K562 (cell line): Measurements from ENCODE around the gene CD300A. TPM values are rescaled to one million over a fixed set of nuclear protein-coding genes. Genes with fewer than 3 reads are reported as not detected.

Experiments used
- BCL6 ChIP-seq: fragments of 250-450 bp; sonication (Bioruptor Pico); IDR thresholded peaks from 2 replicates; pipeline ENCODE4 v1.4.0; 2020
- CBX2 ChIP-seq: fragments of 200-600 bp; sonication (generic); IDR thresholded peaks from one replicate; pipeline ENCODE4 v1.6.1; 2012; ENCODE audit warnings: mild to moderate bottlenecking, low read length, inconsistent platforms; ENCODE audit not compliant: insufficient read depth, poor library complexity, severe bottlenecking
- CC2D1A ChIP-seq: fragments of 450-650 bp; IDR thresholded peaks from 2 replicates; pipeline ENCODE4 v1.6.1; 2017; ENCODE audit warnings: mild to moderate bottlenecking
- ELF4 ChIP-seq: fragments of 450-650 bp; formaldehyde crosslinking; IDR thresholded peaks from 2 replicates; pipeline ENCODE4 v1.4.0; 2022; ENCODE audit warnings: missing genetic modification characterization
- GATA2 ChIP-seq: sonication (generic); formaldehyde crosslinking; IDR thresholded peaks from 2 replicates; pipeline ENCODE4 v1.4.0; 2020; ENCODE audit warnings: mild to moderate bottlenecking, missing genetic modification reagents
- GTF2F1 ChIP-seq: IDR thresholded peaks from 2 replicates; pipeline ENCODE4 v1.6.1; 2011; ENCODE audit warnings: low read depth, low read length, improper control_type of control experiment
- HCFC1 ChIP-seq: IDR thresholded peaks from 2 replicates; pipeline ENCODE4 v1.6.1; 2012; ENCODE audit warnings: low read depth, low read length, improper control_type of control experiment
- NEUROD1 ChIP-seq: fragments of 150-350 bp; IDR thresholded peaks from 2 replicates; pipeline ENCODE4 v1.6.1; 2014; ENCODE audit warnings: borderline replicate concordance, low read length, low read depth; ENCODE audit not compliant: partially characterized antibody
- PCBP1 ChIP-seq: fragments of 200-400 bp; formaldehyde crosslinking; IDR thresholded peaks from 2 replicates; pipeline ENCODE4 v1.6.1; 2018; ENCODE audit warnings: mild to moderate bottlenecking, low read depth, low read length; ENCODE audit not compliant: poor library complexity, severe bottlenecking
- RCOR1 ChIP-seq, 2 experiments: IDR thresholded peaks; 2 replicates each; pipeline ENCODE4 v1.6.1; 2012; ENCODE audit warnings: low read depth in 2 of 2, low read length in 2 of 2, borderline replicate concordance in 1 of 2, improper control_type of control experiment in 1 of 2
- U2AF2 ChIP-seq: fragments of 200-400 bp; formaldehyde crosslinking; optimal IDR thresholded peaks from 2 replicates; pipeline ENCODE3; 2017; ENCODE audit warnings: low read depth, mild to moderate bottlenecking, low read length
- YY1 ChIP-seq, 3 experiments: IDR thresholded peaks; 2 replicates each; pipeline ENCODE4 v1.6.1; 2011; ENCODE audit warnings: low read length in 2 of 3, mild to moderate bottlenecking in 2 of 3, moderate library complexity in 2 of 3, borderline replicate concordance in 1 of 3, control low read depth in 1 of 3, low read depth in 1 of 3; ENCODE audit not compliant: insufficient read depth in 3 of 3, insufficient replicate concordance in 2 of 3, control insufficient read depth in 1 of 3, insufficient read length in 1 of 3; ENCODE audit errors: extremely low read depth in 1 of 3
- ZBTB12 ChIP-seq: fragments of 250-450 bp; sonication (Bioruptor Pico); IDR thresholded peaks from 2 replicates; pipeline ENCODE4 v1.4.0; 2020
- ZNF263 ChIP-seq: sonication (generic); formaldehyde crosslinking; IDR thresholded peaks from 2 replicates; pipeline ENCODE4 v1.8.0; 2022; ENCODE audit warnings: mild to moderate bottlenecking, missing genetic modification reagents, borderline replicate concordance
- ZNF311 ChIP-seq: fragments of 250-450 bp; sonication (Bioruptor Pico); IDR thresholded peaks from 2 replicates; pipeline ENCODE4 v1.4.0; 2020; ENCODE audit warnings: mild to moderate bottlenecking, moderate library complexity
- ZNF589 ChIP-seq: fragments of 200-800 bp; sonication (Bioruptor generic); IDR thresholded peaks from 2 replicates; pipeline ENCODE4 v1.6.1; 2016; ENCODE audit warnings: low read depth, missing genetic modification characterization, missing compliant biosample characterization
- ZNF766 ChIP-seq: fragments of 200-800 bp; sonication (Bioruptor generic); conservative IDR thresholded peaks from 2 replicates; pipeline ENCODE4 v1.6.1; 2016; ENCODE audit warnings: missing genetic modification characterization, missing compliant biosample characterization
- polyA plus RNA-seq, 8 experiments: library from polyadenylated mRNA; depleted of rRNA in 4 of 8; stranded (reverse) in 5 of 8; unstranded in 3 of 8; fragments of >200 nt; fragmentation: Nextera tagmentation in 2 of 8; fragmentation: Illumina TruSeq in 1 of 8; extraction: Ambion mirVana in 2 of 8; extraction: Trizol in 1 of 8; gene quantifications; 2 replicates each; pipeline versions ENCODE4 v1.2.1 to v1.2.3, GENCODE V29; 2011 to 2014; ENCODE audit warnings: inconsistent platforms in 1 of 8, missing spikeins in 1 of 8
- total RNA-seq, 7 experiments: library from RNA; depleted of rRNA in 6 of 7; stranded (reverse); fragments of >200 nt in 6 of 7; fragmentation: Illumina TruSeq in 2 of 7; extraction: Trizol in 2 of 7; gene quantifications; 2 replicates each; pipeline versions ENCODE4 v1.2.1 to v1.2.3, GENCODE V29; 2011 to 2021; ENCODE audit warnings: low replicate concordance in 1 of 7
- TF ChIP-seq, protein P1 (sequence below): fragments of 200-800 bp; sonication (Bioruptor generic); IDR thresholded peaks from 2 replicates; pipeline ENCODE4 v1.6.1; 2017; ENCODE audit warnings: missing genetic modification characterization, missing compliant biosample characterization
- TF ChIP-seq, protein P2 (sequence below), 3 experiments: IDR thresholded peaks in 2 of 3; conservative IDR thresholded peaks in 1 of 3; 2 replicates each; pipeline ENCODE4 v1.5.1; 2011 to 2012; ENCODE audit warnings: low read length in 3 of 3, mild to moderate bottlenecking in 3 of 3, control low read depth in 2 of 3, improper control_type of control experiment in 1 of 3, inconsistent platforms in 1 of 3, low read depth in 1 of 3, mixed read lengths in 1 of 3, moderate library complexity in 1 of 3; ENCODE audit not compliant: insufficient read depth in 2 of 3

The CD300A gene
- total and polyA plus RNA-seq, 9 of the 15 experiments (the other 6 are each of a cell fraction or from before 2014, with no cell fraction given): 0.21 to 1.7 (median 0.41) TPM; not detected in 1

DNA sequence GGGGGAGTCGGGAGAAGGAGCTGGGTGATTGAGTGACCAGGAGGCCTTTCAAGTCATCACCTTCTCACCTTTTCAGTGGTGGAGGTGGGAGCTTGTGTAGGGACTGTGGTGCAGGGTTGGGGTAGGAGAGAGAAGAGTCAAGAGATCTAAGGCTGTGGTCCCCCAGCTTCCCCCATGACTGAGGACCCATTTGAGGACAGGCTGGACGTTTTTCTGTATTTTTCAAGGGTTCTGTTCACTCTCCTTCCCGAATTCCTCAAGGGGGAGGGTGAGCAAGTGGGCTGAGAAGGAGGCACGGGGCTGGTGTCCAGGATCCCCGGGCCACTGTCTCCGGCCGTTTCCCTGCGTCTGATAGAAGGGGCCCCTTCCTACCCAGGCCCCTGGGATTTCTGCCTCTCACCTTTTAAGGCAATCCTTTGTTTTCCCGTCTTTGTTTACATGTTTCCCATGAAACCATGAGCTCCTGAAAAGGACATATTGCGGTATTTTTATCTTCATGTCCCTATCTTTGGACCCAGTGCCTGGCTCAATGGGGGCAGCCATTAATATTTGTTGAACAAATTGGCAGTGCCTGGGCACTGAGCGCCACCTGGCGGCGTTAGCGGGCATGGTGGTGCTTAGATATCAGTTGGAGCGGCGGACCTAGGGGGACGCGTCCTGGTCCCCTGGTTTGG, 9.2 kb upstream of the CD300A start (continued):
- TF ChIP-seq, protein P1, sequence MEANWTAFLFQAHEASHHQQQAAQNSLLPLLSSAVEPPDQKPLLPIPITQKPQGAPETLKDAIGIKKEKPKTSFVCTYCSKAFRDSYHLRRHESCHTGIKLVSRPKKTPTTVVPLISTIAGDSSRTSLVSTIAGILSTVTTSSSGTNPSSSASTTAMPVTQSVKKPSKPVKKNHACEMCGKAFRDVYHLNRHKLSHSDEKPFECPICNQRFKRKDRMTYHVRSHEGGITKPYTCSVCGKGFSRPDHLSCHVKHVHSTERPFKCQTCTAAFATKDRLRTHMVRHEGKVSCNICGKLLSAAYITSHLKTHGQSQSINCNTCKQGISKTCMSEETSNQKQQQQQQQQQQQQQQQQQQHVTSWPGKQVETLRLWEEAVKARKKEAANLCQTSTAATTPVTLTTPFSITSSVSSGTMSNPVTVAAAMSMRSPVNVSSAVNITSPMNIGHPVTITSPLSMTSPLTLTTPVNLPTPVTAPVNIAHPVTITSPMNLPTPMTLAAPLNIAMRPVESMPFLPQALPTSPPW: peak; percentile 54; the same call in 1 of the 2 replicates
- TF ChIP-seq ELF4 (CRISPR knock-in tag) (0 out of 2 replicates have a peak, but pooled peaks have one; percentile 4), GATA2 (CRISPR knock-in tag) (peak; percentile 27; the same call in 1 of the 2 replicates), GTF2F1 (no peak), ZNF589 (CRISPR knock-in tag) (peak; percentile 71), BCL6 (CRISPR knock-in tag) (peak; percentile 32; the same call in 1 of the 2 replicates), U2AF2 (no peak), CC2D1A (peak; percentile 88), ZNF263 (CRISPR knock-in tag) (no peak), NEUROD1 (no peak), ZNF766 (0 out of 2 replicates have a peak, but pooled peaks have one; percentile 63), YY1 (IDR thresholded peaks at IDR 0.05; ENCODE audit: borderline replicate concordance in 1 of 3, control insufficient read depth in 1 of 3, extremely low read depth in 1 of 3, insufficient read depth in 3 of 3, insufficient read length in 1 of 3, insufficient replicate concordance in 2 of 3, low read depth in 1 of 3, low read length in 2 of 3) (peak; percentile 29 to 90 (median 82)), ZNF311 (CRISPR knock-in tag) (no peak), RCOR1 (IDR thresholded peaks at IDR 0.05; ENCODE audit: borderline replicate concordance in 1 of 2, low read depth in 2 of 2, low read length in 2 of 2) (0 out of 4 replicates have a peak, but pooled peaks of 1 of the 2 experiments have one; percentile 13), HCFC1 (peak; percentile 27; the same call in 1 of the 2 replicates), PCBP1 (no peak), CBX2 (no peak), ZBTB12 (CRISPR knock-in tag) (no peak)
- TF ChIP-seq, protein P2, sequence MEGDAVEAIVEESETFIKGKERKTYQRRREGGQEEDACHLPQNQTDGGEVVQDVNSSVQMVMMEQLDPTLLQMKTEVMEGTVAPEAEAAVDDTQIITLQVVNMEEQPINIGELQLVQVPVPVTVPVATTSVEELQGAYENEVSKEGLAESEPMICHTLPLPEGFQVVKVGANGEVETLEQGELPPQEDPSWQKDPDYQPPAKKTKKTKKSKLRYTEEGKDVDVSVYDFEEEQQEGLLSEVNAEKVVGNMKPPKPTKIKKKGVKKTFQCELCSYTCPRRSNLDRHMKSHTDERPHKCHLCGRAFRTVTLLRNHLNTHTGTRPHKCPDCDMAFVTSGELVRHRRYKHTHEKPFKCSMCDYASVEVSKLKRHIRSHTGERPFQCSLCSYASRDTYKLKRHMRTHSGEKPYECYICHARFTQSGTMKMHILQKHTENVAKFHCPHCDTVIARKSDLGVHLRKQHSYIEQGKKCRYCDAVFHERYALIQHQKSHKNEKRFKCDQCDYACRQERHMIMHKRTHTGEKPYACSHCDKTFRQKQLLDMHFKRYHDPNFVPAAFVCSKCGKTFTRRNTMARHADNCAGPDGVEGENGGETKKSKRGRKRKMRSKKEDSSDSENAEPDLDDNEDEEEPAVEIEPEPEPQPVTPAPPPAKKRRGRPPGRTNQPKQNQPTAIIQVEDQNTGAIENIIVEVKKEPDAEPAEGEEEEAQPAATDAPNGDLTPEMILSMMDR (IDR thresholded peaks at IDR 0.05 in 2 of 3, conservative IDR thresholded peaks at IDR 0.05 in 1 of 3; ENCODE audit: insufficient read depth in 2 of 3, low read depth in 1 of 3, low read length in 3 of 3): peak; percentile 91 to 94 (median 94)
